HG03521 (cell line): ENCODE results near the gene SLC6A9.

Source experiments
- ATAC-seq: cut with Tn5 transposase; IDR thresholded peaks from one replicate; pipeline ENCODE4 v1.9.1; 2021; ENCODE audit warnings: mild to moderate bottlenecking, moderate library complexity; ENCODE audit not compliant: unreplicated experiment

SLC6A9 gene

GRCh38 chr1:43951021-43951985 lies 80.0 kb downstream of the SLC6A9 start:
- no peak for ATAC-seq

- ATAC-seq: no peak
Measured at GRCh38 chr1:43949678-43950077, 81.6 kb downstream of the SLC6A9 start.

- ATAC-seq: no peak
Measured at GRCh38 chr1:43947874-43948437, 83.3 kb downstream of the SLC6A9 start.

GRCh38 chr1:43947061-43947873 lies 84.0 kb downstream of the SLC6A9 start:
- no peak for ATAC-seq
